GM18951 (cell line): Measurements from ENCODE around the gene HCN1.

ENCODE experiments used
- POLR2A ChIP-seq: IDR thresholded peaks from 4 replicates; pipeline ENCODE4 v1.6.1; 2011; ENCODE audit warnings: mild to moderate bottlenecking; ENCODE audit not compliant: insufficient read length, insufficient read depth; ENCODE audit errors: extremely low read depth
- in situ Hi-C: fragments of 300-500 bp; cut with MboI; formaldehyde crosslinking; loops from one replicate; pipeline ENCODE4 v1.12.0; 2022; ENCODE audit warnings: low sequenced_read_pairs, mixed read lengths, inconsistent platforms; ENCODE audit not compliant: unreplicated experiment

HCN1 gene

GRCh38 chr5:45696206-45696836, at the start of gene HCN1:
Gene HCN1, minus strand, starts transcription at chr5:45696380.
- in situ Hi-C loops: no loop called here
- TF ChIP-seq POLR2A: no peak

GRCh38 chr5:45741110-45741509, 44.9 kb upstream of the HCN1 start:
- no peak for TF ChIP-seq POLR2A
- in situ Hi-C loops: no loop called here

- in situ Hi-C loops: no loop called here
- no peak for TF ChIP-seq POLR2A
These were observed 41.0 kb upstream of the HCN1 start for GRCh38 chr5:45737153-45737552.

- no peak for TF ChIP-seq POLR2A
- in situ Hi-C loops: no loop called here
These were observed 29.4 kb upstream of the HCN1 start for GRCh38 chr5:45725537-45725936.

GRCh38 chr5:45697201-45697600, 1.0 kb upstream of the HCN1 start:
- TF ChIP-seq POLR2A: no peak
- in situ Hi-C loops: no loop called here

GRCh38 chr5:45695804-45696156, 400 bp downstream of the HCN1 start:
- in situ Hi-C loops: no loop called here

GRCh38 chr5:45694971-45695803, 993 bp downstream of the HCN1 start:
- in situ Hi-C loops: no loop called here
- TF ChIP-seq POLR2A: no peak

More at GRCh38 chr5:45695804-45696156, 400 bp downstream of the HCN1 start:
- TF ChIP-seq POLR2A: no peak

GRCh38 chr5:45694255-45694814, 1.8 kb downstream of the HCN1 start:
- TF ChIP-seq POLR2A: no peak
- in situ Hi-C loops: no loop called here

- TF ChIP-seq POLR2A: no peak
These were observed 3.7 kb downstream of the HCN1 start for GRCh38 chr5:45692481-45692880.

GRCh38 chr5:45691656-45692055, 4.5 kb downstream of the HCN1 start:
- in situ Hi-C loops: no loop called here
- TF ChIP-seq POLR2A: no peak

More at GRCh38 chr5:45692481-45692880, 3.7 kb downstream of the HCN1 start:
- in situ Hi-C loops: no loop called here

- in situ Hi-C loops: no loop called here
- no peak for TF ChIP-seq POLR2A
These were observed 8.5 kb downstream of the HCN1 start for GRCh38 chr5:45687701-45688100.

- TF ChIP-seq POLR2A: no peak
- in situ Hi-C loops: no loop called here
These were observed 9.6 kb downstream of the HCN1 start for GRCh38 chr5:45686620-45687019.

GRCh38 chr5:45684118-45684517, 12.1 kb downstream of the HCN1 start:
- in situ Hi-C loops: no loop called here
- no peak for TF ChIP-seq POLR2A

GRCh38 chr5:45680950-45681349, 15.2 kb downstream of the HCN1 start:
- in situ Hi-C loops: no loop called here

More at GRCh38 chr5:45680950-45681349, 15.2 kb downstream of the HCN1 start:
- TF ChIP-seq POLR2A: no peak
